Transverse colon (tissue), 4 donors: ENCODE data around the gene REG1A. TPM values are rescaled to one million over a fixed set of nuclear protein-coding genes. Genes with fewer than 3 reads are reported as not detected.

ENCODE experiments used
- DNase-seq: peaks from one replicate; pipeline ENCODE4 v3.0.0-alpha.2; 2019
- H3K27ac ChIP-seq, 4 donors: fragments of 200-600 bp; sonication (generic); 2 replicates each; pipeline ENCODE4 v1.5.1; 2016 to 2018; ENCODE audit warnings: inconsistent platforms in 4 of 4
- H3K27me3 ChIP-seq: fragments of 200-600 bp; sonication (generic); 2 replicates; pipeline ENCODE4 v1.5.1; 2017; ENCODE audit warnings: inconsistent platforms
- H3K36me3 ChIP-seq, 4 donors: fragments of 200-600 bp; sonication (generic); 2 replicates each; pipeline ENCODE4 v1.5.1; 2017 to 2019; ENCODE audit warnings: inconsistent platforms in 4 of 4
- H3K4me1 ChIP-seq, 4 donors: fragments of 200-600 bp; sonication (generic); 2 replicates each; pipeline ENCODE4 v1.5.1; 2017 to 2020; ENCODE audit warnings: inconsistent platforms in 4 of 4
- H3K4me3 ChIP-seq, 4 donors: fragments of 200-600 bp; sonication (generic); 1 replicate in 1 of 4; 2 replicates in 3 of 4; pipeline versions ENCODE4 v1.5.1 to v1.6.1; 2017 to 2019; ENCODE audit warnings: inconsistent platforms in 4 of 4
- H3K9me3 ChIP-seq, 2 donors: fragments of 200-600 bp; sonication (generic); 2 replicates each; pipeline ENCODE4 v1.5.1; 2017 to 2019; ENCODE audit warnings: inconsistent platforms in 2 of 2
- CTCF ChIP-seq, 5 experiments: fragments of 200-600 bp in 3 of 5; fragments of 450-650 bp in 2 of 5; sonication (generic) in 3 of 5; IDR thresholded peaks; 1 replicate in 2 of 5; 2 replicates in 3 of 5; pipeline ENCODE4 v1.5.1; 2016 to 2017; ENCODE audit warnings: antibody characterized with exemption in 5 of 5, inconsistent platforms in 3 of 5, mild to moderate bottlenecking in 2 of 5, moderate library complexity in 1 of 5
- EP300 ChIP-seq: sonication (generic); formaldehyde crosslinking; IDR thresholded peaks from one replicate; pipeline ENCODE4 v1.6.1; 2017; ENCODE audit warnings: antibody characterized with exemption, low read depth
- POLR2A ChIP-seq: fragments of 450-650 bp; IDR thresholded peaks from one replicate; pipeline ENCODE4 v1.6.1; 2016; ENCODE audit warnings: antibody characterized with exemption, mild to moderate bottlenecking, moderate library complexity
- POLR2AphosphoS5 ChIP-seq, 3 donors: sonication (generic); formaldehyde crosslinking; IDR thresholded peaks; one replicate each; pipeline ENCODE4 v1.6.1; 2016; ENCODE audit warnings: antibody characterized with exemption in 3 of 3
- WGBS, 2 donors: methylation state at CpG; one replicate each; pipeline ENCODE4 v1.1.5; 2018; ENCODE audit warnings: low coverage in 1 of 2; 5-methylcytosine and 5-hydroxymethylcytosine counted together
- in situ Hi-C, 4 donors: fragments of 200-750 bp; cut with MboI; loops; one replicate each; pipeline versions ENCODE4 v1.15.0 to v1.15.1; 2017; ENCODE audit warnings: low sequenced_read_pairs in 3 of 4, low pct_ligation_motif_present in 1 of 4, low pct_unique_long_range_greater_than_20kb in 1 of 4
- intact Hi-C: fragments of 100-400 bp; cut with DNase I; formaldehyde crosslinking; loops from one replicate; pipeline ENCODE4 v1.15.1; 2023; ENCODE audit warnings: low total_unique reads
- total RNA-seq, 4 donors: library from RNA; depleted of rRNA; stranded (reverse); fragments of >200 nt; gene quantifications; one replicate each; pipeline ENCODE4 v1.1.0, GENCODE V29; 2016

Gene REG1A
- total RNA-seq, 4 donors from 2014 or later, result not detected

- WGBS, 2 donors, result 38 to 69% methylated on average over 1 to 4 of the region's 4 CpGs
- DNase-seq, result no peak
- in situ Hi-C loops (no loop called here), intact Hi-C loops (no loop called here)
- H3K36me3 ChIP-seq, result no peaks in the 10 kb centered on the region
- H3K27me3 ChIP-seq, result peaks cover 60% of the 10 kb centered on the region
- H3K27ac ChIP-seq, result no peak overlapping the region
- no peak overlapping the region for H3K4me3 ChIP-seq
- TF ChIP-seq POLR2AphosphoS5 (IDR thresholded peaks at IDR 0.05), result no peak
- TF ChIP-seq EP300, result no peak
- no peak for TF ChIP-seq CTCF (IDR thresholded peaks at IDR 0.05)
- TF ChIP-seq POLR2A, result no peak
- no peaks in the 10 kb centered on the region for H3K9me3 ChIP-seq
- H3K4me1 ChIP-seq, result no peaks in the 10 kb centered on the region
Observed at GRCh38 chr2:79131687-79132086, 11.4 kb downstream of the REG1A start.

- no peaks in the 10 kb centered on the region for H3K4me1 ChIP-seq
- DNase-seq, result no peak
- H3K9me3 ChIP-seq, result no peaks in the 10 kb centered on the region
- H3K4me3 ChIP-seq, result no peak overlapping the region
- WGBS, 2 donors, result 86 to 90% methylated on average over 2 to 3 of the region's 3 CpGs
- in situ Hi-C loops (no loop called here), intact Hi-C loops (no loop called here)
- no peaks in the 10 kb centered on the region for H3K36me3 ChIP-seq
- no peak for TF ChIP-seq POLR2AphosphoS5 (IDR thresholded peaks at IDR 0.05)
- TF ChIP-seq POLR2A, result no peak
- no peak for TF ChIP-seq EP300
- no peak for TF ChIP-seq CTCF (IDR thresholded peaks at IDR 0.05)
- no peak overlapping the region for H3K27ac ChIP-seq
- H3K27me3 ChIP-seq, result peaks cover 73% of the 10 kb centered on the region
Observed at GRCh38 chr2:79138385-79138784, 18.1 kb downstream of the REG1A start.

- Histone ChIP-seq H3K9me3 (no peaks in the 10 kb centered on the region), H3K36me3 (no peaks in the 10 kb centered on the region), H3K27ac (no peak overlapping the region), H3K27me3 (peaks cover 74% of the 10 kb centered on the region), H3K4me3 (no peak overlapping the region), H3K4me1 (no peaks in the 10 kb centered on the region)
- intact Hi-C loops (no loop called here), in situ Hi-C loops (no loop called here)
- DNase-seq, result no peak
- TF ChIP-seq POLR2A (no peak), EP300 (no peak), CTCF (IDR thresholded peaks at IDR 0.05) (no peak), POLR2AphosphoS5 (IDR thresholded peaks at IDR 0.05) (no peak)
Observed at GRCh38 chr2:79139423-79139822, 19.1 kb downstream of the REG1A start.

- 78% methylated on average over 2 of the region's 2 CpGs; no CpG with 5 or more reads in 1 of the 2 donors for WGBS, 2 donors
- H3K4me3 ChIP-seq, result no peak overlapping the region
- H3K4me1 ChIP-seq, result no peaks in the 10 kb centered on the region
- no peaks in the 10 kb centered on the region for H3K9me3 ChIP-seq
- intact Hi-C loops, result no loop called here
- peaks cover 14% of the 10 kb centered on the region for H3K27me3 ChIP-seq
- no peak for DNase-seq
- no peak for TF ChIP-seq POLR2A
- in situ Hi-C loops, result no loop called here
- no peaks in the 10 kb centered on the region for H3K36me3 ChIP-seq
- no peak overlapping the region for H3K27ac ChIP-seq
Observed at GRCh38 chr2:79155826-79156476, 35.7 kb downstream of the REG1A start.

- no peak for TF ChIP-seq POLR2A
- TF ChIP-seq CTCF (IDR thresholded peaks at IDR 0.05), result no peak
- TF ChIP-seq POLR2AphosphoS5 (IDR thresholded peaks at IDR 0.05), result no peak
- TF ChIP-seq EP300, result no peak
- no peaks in the 10 kb centered on the region for H3K27me3 ChIP-seq
- H3K4me3 ChIP-seq, result no peak overlapping the region
- H3K4me1 ChIP-seq, result no peaks in the 10 kb centered on the region
- in situ Hi-C loops, result no loop called here
- 73% methylated on average over 2 of the region's 2 CpGs; no CpG with 5 or more reads in 1 of the 2 donors for WGBS, 2 donors
- H3K36me3 ChIP-seq, result no peaks in the 10 kb centered on the region
- no peaks in the 10 kb centered on the region for H3K9me3 ChIP-seq
- no peak overlapping the region for H3K27ac ChIP-seq
- no peak for DNase-seq
- intact Hi-C loops, result no loop called here
Observed at GRCh38 chr2:79159030-79159429, 38.7 kb downstream of the REG1A start.
